ENCODE results near the gene SLX4IP.
"Not testable (repeated sequence)": the region's sequence is repeated elsewhere in the genome, so short reads cannot be mapped to it uniquely, and the experiment has no call there.

Gene SLX4IP

DNA sequence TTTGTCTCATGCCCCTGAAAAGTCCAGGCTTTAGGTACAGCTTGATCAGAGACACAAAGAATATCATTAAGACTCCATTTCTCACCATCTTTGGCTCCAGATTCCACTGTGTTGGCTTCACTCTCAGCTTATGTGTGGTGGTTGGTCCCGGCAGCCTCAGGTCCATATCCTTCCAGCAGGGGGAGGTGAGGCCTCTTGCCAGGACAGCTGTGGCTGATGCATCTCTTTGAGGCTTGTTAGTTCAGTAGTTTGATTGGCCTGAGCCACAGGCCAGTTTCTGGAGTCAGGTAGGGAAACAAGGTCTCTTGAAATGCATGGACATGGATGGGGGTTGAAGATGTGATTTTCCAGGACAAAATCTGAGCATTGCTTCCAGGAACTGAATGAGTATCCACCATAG, 176.3 kb downstream of the SLX4IP start:
- DNase-seq = no peak

DNA sequence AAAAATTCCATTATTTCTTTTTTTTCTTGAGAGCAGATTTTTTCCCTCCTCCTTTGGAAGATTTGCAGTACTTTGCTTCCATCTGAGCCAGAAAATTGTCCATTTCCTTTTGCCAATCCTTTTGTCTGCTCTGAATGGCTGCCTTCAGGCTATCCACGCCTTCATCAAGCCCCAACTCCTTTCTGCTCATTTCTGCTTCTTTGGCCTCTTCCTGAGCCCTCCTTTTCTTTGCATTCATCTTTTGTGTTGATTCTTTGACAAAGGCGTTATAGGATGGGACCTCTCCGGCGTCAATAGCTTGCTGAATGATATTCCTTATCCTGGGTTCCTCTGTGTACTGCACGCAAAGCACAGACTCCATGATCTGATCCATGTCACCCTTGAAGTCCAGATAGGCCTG, 178.3 kb downstream of the SLX4IP start:
- not testable (repeated sequence) for DNase-seq

DNA sequence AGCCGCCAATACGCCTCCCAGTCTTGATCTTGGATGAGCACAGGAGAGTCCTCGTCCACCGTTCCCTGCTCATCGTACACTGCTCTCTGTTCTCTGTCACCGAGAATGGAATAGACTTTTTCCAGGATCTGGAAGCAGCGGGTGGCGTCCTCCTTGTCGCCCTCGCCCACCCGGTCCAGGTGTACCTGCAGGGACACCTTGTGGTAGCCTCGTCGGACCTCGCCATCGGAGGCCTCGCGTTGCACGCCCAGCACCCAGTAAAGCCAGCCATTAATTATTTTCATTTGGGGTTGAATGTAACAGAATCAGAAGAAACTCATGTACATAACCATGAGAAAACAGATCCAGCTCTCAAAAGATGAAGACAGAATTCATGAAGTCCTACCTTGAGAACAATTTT, 178.8 kb downstream of the SLX4IP start:
- DNase-seq = no peak

DNA sequence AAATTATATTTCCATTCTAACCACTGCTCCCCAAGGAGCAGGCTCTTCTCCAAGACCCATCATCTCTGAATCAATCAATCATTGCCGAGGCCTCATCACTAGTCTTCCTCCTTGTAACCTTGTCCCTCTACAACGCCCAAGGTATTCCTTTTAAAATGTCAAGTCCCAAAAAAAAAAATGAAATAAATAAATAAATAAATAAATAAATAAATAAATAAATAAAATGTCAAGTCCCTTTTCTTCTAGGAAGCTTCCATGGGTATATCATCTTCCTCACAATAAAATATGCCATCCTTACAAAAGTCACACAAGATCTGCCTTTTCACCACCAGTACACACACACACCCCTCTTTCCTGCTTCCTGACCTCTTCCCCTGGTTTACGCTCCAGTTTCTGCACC, 181.1 kb downstream of the SLX4IP start:
- DNase-seq = no peak

DNA sequence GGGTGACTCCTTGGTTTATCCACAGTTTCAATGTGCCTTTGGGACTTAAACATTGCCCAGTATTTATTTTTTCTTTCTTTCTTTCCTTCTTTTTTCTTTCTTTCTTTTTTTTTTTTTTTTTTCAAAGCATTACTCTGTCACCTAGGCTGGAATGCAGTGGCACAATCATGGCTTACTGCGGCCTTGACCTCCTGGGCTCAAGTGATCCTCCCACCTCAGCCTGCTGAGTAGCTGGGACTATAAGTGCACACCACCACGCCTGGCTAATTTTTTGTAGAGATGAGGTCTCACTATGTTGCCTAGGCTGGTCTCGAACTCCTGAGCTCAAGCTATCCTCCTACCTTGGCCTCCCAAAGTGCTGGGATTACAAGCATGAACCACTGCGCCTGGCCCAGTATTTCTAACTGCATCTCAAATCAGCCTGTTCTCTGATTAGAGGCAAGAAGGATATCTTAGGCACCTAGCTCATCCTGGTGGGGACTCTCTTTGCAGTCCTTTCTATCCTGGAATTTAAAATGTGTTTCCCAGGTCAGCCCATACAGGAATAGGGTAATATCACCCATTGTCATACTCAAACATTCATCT, 182.5 kb downstream of the SLX4IP start:
- not testable (repeated sequence) for DNase-seq

DNA sequence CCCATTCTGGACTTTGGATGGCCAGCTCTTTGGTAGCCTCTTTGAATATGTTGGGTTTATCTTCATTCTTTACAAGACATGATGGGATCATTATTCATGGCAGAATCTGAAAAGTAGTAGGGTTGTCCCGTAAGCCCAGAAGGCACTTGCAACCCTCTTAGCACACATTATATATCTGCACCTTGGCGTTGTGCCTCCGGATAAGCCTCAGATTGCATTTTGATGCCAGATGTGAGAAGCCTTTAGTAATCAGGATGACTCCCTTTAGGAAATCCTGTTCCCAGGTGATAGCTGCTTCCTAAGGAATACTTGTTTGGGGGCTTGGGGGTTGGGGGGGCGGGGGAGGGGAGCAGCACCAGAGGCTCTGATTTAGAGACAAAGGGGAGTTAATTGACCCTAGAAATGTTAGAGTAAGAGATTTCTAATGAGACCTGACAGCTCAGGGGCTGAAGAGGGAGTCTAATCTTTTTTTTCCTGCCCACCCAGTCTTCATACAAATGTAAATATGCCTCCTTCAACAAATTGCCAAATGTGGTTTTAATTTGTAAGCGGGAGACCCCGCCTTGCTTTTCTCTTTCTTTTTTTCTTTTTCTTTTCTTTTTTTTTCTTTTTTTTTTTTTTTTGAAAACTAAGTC, 183.6 kb downstream of the SLX4IP start:
- no peak for DNase-seq

DNA sequence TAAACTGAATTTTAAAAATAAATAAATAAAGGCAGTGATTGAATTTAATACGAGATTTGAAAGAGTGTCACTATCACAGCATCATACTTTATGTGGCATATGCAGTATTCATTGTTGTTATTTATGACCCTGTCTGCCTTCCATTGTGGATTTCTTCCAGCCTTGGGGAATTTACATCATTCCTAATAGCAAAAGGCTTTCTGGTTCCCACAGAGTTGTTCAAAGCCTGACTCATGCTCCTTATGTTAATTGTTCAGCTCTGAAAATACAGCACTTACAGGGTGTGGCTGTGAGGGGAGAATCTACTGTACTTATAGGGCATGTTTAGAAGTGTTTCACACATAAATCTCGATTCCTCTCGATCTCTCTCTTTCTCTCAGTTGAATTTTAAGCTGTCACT, 184.3 kb downstream of the SLX4IP start:
- no peak for DNase-seq

DNA sequence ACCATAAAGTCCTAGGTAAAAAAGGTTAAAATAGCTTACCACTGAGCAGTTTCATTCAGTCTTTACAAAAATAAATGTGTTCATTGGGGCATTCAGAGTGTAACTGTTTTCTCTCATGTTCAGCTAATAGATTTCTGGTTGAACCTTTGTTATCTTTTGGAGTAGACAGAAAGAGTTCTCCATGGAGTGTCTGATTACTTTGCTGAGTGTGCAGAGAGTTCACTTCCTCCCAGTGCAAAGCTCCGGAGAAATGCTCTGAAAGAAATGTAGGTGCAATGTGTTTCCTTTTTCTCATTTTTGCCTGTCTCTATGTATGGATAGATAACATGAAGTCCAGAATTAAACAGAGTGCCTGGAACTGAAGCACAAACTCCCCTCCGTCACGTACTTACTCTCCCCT, 186.0 kb downstream of the SLX4IP start:
- DNase-seq = no peak

DNA sequence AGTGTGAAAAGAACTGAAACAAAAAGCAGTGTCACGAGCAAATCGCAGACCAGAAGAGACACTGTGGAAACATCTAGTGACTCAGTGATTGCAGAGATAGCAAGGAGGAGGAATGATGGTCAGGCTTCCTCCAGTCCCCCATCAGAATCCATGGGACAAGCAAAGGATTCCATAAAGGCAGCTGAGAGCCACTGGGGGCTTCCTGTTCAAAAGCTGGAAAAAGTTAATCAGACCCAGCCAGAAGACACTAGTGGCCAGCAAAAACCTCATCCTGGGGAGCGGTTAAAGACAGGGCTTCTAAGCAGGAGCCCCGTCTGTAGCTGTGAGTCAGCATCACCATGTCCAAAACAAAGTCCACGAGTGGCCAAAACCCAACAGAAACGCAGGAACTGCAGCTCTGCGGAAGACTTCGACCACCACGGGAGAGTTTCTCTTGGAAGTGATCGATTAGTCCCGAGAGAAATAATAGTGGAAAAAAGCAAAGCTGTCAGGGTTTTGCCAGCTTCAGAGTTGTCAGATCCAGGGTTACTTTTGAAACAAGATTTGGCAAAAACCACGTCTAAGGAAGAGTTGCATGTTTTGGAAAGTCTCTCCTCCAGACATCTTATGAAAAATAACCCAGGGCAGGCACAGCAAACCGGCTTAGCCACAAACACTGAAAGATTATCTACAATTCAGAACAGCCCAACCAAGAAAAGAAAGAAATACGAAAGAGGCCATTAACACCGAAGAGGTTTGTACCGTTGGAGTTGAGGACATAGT, 187.7 kb downstream of the SLX4IP start:
- no peak for DNase-seq

DNA sequence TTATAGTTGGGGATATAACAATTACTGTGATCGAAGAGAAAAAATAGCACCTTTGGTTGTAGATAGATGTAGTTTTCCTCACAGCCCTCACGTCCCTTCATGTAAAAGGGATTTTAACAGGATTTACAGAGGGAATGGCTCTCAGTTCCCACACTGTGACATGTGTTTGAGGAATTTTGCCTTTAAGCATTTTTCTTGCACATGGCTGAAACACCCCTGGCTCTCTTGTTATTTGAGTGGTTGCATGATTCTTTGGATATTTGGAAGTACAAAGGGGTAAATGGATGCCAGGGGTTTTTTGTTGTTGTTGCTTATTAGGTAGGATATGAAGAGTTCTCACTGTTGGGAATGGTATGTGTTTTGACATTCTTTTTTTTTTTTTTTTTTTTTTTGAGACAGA, 190.5 kb downstream of the SLX4IP start:
- DNase-seq = no peak

DNA sequence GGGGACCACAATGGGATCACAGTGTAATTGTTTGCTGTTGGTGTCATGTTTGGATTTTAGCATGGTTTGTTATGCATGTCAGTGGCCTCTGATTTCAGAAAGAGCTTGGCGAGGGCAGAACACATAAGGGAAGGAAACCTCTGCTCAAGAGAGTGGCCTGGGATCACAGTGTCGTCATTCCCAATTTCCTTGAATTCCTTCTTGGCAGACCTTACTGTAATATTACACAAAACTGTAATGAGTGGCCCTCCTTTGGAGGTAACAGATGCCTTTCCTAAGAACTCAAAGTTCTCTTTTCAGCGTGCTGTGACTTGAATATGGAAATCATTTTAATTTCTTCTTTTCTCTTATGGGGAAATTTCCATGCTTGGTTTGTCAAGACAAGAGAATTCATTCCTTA, 191.8 kb downstream of the SLX4IP start:
- no peak for DNase-seq

DNA sequence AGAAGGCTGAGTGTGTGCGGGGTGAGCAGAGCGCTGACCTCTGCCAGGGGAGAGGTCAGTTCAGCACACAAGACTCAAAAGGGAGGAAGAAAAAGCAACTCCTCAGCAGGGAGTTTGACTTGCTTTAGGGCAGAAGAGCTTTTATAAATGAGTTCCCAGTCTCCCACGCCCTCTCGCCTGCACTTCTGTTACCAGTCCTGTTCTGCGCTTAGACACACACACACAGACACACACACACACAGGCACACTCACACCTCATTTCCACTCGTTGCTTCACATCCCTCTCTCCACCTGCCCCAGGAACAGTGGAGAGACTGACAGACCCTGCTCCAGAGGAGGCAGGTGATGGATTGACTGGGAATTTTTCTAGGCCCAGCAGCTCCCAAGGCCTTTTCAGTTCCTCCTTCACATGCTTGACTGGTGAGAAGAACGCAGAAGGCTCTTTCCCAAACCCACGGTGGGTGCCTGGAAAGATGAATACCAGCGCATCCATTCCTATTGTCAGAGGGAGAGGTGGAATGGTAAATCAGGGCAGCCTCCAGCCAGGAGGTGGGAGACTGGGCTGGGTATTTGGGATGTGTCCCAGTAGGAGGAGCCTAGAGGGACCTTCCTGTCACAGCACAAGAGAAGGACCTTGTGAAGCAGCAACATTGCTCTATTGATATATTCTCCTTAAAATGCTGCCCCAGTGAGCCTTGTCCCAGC, 195.0 kb downstream of the SLX4IP start:
- no peak for DNase-seq

DNA sequence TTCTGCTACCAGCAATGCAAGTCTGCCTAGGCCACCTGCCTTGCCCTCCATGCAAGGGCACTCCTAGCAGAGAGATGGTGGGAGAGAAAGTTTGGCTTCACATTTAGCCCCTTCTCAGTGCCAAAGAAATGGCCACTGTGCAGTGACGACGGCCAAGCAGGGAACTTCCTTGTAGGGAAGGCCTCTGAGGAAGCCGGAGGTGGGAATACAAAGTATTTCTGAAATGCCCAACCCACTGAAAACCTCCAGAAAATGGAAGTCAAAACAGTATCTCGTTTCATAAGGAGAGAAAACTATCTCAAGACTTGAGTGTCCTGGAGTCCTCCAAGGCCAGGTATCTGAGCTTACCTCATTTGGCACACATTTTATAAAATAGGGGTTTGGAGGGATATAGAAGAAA, 196.0 kb downstream of the SLX4IP start:
- no peak for DNase-seq

DNA sequence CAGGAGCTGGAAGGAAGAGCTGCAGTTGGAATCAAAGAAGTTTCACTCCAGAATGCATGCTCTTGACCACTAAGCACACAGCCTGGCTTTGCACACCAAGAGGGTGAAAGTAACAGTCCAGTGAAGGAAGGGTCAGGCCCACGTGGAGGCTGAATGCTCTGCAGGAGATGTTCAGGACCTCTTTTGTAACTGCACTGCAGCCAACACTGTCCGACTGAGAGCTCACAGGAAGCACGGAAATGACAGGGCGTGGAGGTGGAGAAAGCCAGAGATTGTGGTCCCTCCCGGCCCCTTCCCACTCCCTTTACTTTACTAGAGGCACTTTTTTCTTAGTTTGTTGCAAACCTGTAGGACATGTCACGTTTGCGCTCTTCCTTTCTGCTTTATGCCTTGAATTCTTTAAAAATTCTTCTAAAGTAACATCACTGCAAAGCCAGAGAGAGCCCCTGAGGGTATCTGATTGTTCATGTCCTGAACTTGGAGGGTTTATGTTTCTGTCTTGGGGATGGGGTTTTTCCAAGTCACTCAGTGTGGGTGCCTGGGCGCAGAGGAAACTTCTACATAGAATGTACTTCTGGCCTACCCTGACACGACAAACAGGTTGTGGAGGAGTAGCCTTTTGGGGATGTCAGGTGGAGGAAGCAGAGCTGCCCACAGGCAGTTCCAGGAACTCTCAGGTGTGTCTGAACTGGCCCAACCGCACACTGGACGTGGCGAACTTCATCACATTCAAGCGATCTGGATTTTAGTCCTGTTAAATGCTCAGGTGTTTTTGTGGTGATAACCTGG, 197.8 kb downstream of the SLX4IP start:
- no peak for DNase-seq

DNA sequence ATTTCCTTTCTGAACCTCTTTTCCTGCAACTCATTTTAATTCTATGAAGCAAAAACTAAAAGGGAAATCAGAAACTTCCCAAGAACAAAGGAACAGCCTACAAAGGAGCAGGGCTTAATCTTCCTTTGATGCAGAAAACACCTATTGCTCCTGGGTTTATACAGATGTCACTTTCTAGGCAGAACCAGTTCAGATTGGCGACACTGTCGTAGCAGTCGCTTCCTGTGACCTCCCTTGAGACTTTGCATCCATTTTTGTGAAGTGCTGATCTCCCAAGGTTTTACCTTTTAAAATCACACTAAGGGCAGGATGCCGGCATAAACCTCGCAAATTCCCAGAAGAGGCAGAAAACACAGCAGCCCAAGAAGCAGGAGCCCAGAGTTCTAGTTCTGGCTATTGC, 198.6 kb downstream of the SLX4IP start:
- DNase-seq = no peak

DNA sequence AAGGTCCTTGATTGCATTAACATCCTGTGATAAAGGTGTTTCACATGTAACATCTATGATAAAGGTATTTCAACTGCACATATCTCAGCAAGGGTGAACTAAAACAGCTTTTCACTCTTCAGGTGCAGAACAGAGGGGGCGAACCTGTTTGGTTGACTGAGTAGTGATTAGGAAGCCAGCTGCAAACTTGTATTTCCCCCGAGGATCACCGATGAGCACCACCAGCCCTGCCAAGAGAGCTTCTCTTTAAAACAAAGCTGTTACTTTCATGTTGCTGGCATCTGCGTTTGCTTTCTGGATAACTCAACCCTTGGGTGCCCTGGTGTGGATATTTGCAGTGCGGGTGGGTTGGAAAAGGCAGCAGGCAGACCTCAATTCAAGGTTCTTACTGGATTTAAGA, 199.1 kb downstream of the SLX4IP start:
- peak; percentile 88 for DNase-seq

DNA sequence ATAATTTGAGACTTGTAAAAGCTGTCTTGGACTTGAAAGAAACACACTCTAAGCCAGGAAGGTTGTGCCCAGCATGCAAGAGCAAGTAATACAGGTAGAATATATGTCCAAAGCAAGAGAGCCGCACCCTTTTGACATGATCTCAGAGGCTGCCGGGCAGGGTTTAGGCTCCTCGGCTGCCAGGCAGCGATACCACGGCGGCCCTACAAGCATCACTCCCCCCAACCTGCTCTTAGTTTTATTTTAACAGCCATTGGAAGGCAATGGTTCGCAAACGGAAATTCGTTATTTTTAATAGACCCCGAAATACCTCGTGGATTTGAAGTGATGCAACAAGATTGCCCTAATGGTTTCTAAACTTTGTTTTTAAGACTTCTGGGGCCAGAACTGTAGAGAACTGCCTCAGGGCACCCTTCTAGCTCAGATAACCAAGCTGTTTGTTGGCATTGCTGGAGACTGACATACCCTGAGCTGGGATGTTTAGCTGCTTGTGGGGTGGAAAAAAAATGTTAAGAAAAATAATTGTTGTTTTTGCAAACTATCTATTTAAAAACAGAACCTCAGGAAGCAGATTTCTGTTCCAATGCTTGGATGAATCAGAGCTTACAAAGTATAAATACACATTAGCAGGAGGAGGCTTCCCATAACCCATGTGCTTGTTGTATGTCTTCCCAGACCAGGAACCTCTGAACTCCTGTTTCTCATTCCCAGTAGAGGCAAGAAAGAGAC, 199.7 kb downstream of the SLX4IP start:
- DNase-seq = no peak

DNA sequence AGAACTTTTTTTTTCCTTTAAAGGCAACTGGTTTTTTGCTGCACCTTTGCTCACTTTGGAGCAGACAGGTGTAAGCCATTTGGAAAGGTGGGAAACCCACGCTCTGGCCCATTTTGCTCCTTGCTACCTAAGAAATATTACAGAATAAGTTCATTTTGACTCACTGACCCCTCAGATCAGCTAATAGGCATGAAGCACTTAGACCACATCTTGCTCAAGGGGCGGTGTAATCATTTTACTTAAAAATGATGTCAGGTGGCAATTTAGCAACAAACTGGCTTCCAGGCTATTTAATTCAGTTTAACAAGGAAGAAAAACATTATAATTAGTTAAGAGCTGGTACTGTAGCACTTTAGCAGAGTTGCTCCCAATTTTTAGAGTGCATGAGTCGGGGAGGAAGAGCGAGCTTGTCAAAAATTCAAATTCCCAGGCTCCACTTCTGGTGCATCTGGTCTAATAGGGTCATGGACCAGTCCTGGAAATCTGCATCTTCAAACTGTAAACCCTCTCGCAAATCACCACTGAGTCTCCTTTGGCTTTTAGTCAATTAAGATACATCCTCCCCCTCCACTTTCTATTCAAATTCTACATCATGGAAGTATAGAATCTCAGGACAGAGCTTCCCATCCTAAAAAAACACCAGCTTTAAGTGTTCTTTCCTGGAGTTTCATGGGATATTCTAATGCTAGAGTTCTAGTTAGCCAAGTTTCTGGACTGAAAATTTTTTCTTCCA, 200.5 kb downstream of the SLX4IP start:
- DNase-seq = no peak

DNA sequence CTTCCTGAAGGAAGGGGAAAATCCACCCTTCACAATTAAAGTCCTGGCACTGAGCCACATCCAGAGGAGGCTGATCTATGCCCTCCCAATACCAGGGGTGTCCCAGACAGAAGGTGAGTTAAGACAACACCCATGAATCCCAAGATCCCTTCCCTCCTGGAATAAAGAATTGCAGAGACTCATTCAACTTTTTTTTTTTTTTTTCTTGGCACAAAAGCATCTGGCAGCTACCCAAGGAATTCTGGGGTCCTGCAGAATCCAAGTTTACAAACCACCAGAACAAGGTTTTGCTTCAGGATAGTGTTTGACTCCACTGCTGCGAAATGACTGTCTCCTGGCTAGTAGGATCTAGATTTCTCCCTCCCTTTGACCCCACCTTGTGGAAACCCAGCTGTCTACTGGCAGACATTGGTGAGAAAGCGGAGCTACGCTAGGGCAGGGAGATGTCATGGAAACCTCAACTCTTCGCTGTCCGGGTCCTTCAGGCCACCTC, 201.3 kb downstream of the SLX4IP start:
- no peak for DNase-seq

DNA sequence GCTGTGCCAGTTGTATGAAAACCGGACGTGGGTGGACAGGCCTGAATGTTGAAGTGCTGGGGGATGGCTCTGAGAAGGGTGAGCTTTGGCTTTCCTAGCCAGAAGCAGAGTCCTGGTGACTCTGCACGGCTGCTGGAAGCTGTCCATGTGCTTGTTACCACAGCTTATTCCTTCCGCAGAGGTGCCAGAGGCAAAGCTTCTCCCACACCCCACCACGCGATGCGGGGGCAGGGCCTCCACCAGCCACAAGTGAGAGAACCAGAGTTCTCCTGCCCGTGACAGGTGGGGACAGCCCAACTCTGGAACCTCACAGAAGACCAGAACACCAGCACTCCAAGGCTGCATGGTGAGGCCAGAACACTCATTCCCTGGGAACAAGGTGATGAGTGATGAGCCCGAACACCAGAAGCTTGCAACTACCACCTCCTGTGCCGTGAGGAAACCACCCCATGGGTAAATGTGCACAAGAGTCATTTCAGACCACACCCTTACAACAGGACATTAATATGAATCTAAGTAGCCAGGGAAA, 202.0 kb downstream of the SLX4IP start:
- no peak for DNase-seq

DNA sequence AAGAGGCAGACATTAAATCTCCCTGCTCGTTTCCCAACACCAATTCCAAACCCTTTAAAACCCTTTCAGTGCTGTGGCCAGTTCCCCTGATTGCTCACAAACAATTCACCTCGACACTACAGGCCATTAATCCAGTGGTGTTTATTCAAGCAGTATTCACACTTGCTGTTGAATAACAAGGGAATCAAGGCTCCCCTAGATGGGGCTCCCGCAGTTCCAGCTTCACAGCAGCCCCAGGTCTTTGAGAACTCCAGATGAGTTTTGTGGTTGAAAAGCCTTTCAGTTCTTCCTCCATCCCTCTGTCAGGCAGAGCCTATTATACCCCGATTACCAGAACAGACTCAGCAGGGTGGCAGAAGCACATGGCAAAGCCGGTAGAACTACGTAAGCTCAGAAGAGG, 202.5 kb downstream of the SLX4IP start:
- no peak for DNase-seq
